ENCODE measurements around the gene ACOT7.
"Not testable (repeated sequence)": the region's sequence is repeated elsewhere in the genome, so short reads cannot be mapped to it uniquely, and the experiment has no call there.

ACOT7 gene, protein sequence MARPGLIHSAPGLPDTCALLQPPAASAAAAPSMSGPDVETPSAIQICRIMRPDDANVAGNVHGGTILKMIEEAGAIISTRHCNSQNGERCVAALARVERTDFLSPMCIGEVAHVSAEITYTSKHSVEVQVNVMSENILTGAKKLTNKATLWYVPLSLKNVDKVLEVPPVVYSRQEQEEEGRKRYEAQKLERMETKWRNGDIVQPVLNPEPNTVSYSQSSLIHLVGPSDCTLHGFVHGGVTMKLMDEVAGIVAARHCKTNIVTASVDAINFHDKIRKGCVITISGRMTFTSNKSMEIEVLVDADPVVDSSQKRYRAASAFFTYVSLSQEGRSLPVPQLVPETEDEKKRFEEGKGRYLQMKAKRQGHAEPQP

GRCh38 chr1:6393400-6394187 lies at the start of gene ACOT7:
TSS of gene ACOT7 (minus strand) at chr1:6393767. CDS start at chr1:6393399, 368 bp downstream.
- DNase-seq (ENCODE audit: low spot score) = peak; percentile 89

GRCh38 chr1:6441586-6441985 lies 48.0 kb upstream of the ACOT7 start:
- DNase-seq (ENCODE audit: low spot score) = no peak

DNA sequence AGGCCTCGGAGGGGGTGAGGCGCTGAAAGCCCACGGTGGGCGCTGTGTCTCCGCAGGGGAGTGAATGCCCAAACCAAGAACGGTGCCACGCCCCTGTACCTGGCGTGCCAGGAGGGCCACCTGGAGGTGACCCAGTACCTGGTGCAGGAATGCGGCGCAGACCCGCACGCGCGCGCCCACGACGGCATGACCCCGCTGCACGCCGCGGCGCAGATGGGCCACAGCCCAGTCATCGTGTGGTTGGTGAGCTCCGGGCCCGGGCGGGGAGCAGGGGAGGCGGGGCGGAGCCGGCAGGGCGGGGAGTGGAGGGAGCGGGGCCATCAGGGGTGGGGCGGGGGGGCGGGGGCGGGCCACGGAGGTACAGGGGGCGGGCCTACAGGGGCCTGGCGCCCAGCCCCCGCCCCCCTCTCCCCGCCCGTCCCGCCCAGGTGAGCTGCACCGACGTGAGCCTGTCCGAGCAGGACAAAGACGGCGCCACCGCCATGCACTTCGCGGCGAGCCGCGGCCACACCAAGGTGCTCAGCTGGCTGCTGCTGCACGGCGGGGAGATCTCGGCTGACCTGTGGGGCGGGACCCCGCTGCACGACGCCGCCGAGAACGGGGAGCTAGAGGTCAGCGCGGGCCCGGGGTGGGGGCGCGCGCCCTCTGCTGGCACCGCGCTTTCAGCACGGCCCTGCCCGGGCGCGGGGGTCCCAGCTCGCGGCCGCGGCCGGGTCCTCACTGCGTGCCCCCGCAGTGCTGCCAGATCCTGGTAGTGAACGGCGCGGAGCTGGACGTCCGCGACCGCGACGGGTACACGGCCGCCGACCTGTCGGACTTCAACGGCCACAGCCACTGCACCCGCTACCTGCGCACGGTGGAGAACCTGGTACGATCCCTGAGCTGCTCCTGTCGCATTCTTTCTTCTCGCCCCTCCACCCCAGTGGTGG lies 46.9 kb upstream of the ACOT7 start:
- DNase-seq (ENCODE audit: low spot score) = peak; percentile 81

GRCh38 chr1:6438047-6438525 lies 44.5 kb upstream of the ACOT7 start:
- peak; percentile 73 for DNase-seq (ENCODE audit: low spot score)

GRCh38 chr1:6437012-6437700 lies 43.6 kb upstream of the ACOT7 start:
- not testable (repeated sequence) for DNase-seq (ENCODE audit: low spot score)

GRCh38 chr1:6436277-6436676 lies 42.7 kb upstream of the ACOT7 start:
- DNase-seq (ENCODE audit: low spot score) = not testable (repeated sequence)

DNA sequence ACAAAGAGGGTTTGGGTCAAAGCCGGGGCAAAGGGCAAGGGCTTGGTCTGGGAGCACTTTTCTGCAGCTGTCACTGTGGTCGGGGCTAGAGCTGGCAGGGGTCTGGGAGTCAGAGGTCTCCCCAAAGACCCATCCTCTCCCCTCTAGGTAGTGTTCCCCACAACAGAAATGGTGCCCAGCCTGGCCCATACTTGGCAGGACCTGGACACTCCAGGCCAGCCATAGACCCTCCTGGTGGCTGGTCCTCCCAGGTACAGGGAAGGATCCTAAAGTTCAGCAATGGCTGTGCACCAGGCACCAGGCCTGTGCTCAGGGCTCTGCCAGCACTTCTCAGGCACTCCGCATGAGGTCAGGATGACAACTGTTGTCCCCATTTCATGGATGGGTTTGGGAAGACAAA lies 42.0 kb upstream of the ACOT7 start:
- DNase-seq (ENCODE audit: low spot score) = no peak

- DNase-seq (ENCODE audit: low spot score) = no peak
Observed at GRCh38 chr1:6435129-6435528, 41.6 kb upstream of the ACOT7 start.

- no peak for DNase-seq (ENCODE audit: low spot score)
Observed at GRCh38 chr1:6434186-6434585, 40.6 kb upstream of the ACOT7 start.

DNA sequence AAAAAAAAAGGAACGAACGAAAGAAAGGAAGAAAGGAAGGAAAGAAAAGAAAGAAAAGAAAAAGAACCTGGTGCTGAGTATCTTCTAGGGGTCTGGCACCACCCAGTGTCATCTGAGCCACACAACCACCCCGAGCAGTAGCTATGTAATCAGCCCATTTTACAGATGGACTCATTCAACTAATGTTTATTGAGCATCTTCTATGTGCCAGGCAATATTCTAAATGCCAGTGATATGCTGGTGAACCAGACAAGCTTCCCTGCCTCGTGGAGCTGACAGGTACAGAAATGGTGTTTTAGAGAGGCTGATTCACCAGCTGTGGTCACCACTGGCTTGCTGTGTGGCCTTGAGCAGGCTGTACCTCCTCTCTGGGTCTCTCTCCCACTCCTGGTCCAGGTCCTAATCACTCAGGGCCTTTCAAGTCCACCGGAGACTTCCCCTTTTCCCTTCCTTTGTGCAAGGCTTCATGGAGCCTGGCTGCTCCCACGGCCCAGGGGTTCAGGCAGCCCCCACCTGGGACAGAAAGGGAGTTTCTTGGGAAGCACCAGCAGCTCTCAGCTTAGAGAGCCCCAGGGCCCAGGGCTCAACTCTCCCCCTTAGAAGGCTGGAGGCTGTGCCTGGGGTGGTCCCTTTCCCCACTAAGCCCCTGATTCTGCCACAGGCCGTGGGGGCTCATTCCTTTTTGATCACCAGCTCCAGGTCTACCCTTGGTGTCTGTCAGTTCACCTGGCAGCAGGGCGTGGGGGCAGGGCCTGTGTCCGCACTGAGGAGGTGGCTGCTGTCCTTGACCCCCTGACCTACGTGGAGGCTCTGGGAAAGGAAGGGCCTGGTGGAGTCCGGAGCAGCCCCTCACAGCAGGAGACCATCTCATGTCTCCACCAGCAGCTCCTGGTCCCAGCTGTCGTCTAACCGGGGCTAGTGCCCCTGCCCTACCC lies 38.3 kb upstream of the ACOT7 start:
- DNase-seq (ENCODE audit: low spot score) = not testable (repeated sequence)

DNA sequence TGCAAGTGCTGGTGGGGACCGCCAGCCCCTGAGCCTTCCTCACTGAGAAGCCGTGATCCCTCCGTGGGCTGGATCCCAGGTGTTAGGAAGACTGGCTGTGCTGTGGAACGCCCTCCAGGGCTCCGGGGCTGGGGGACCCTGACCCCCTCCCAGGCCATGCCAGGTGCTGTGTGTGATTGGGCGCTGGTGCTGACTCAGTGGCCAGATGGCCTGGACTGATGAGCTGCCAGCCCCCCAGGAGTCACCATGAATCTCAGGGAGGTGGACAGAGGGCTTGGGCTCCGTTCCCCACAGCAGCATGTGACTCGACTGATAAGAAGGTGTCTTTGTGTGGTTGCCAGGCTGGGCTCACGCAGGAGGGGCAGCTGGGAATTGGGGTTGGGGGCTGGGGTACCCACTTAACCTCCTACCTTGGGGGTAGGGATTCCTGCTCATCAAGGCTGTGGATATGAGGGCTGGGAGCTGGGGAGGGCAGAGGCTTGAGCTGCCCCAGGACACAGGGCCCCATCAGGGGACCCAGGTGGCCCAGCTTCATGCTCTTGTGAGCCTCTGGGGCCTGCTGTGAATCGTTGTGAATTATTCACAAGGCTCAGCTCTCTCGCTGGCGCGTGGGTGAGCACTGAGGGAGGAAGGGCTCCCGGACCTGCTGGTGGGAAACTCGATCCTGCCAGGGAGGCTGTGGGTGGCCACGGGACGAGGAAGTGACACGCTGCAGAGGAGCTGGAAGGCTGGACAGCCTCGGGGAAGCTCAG lies 36.3 kb upstream of the ACOT7 start:
- not testable (repeated sequence) for DNase-seq (ENCODE audit: low spot score)

DNA sequence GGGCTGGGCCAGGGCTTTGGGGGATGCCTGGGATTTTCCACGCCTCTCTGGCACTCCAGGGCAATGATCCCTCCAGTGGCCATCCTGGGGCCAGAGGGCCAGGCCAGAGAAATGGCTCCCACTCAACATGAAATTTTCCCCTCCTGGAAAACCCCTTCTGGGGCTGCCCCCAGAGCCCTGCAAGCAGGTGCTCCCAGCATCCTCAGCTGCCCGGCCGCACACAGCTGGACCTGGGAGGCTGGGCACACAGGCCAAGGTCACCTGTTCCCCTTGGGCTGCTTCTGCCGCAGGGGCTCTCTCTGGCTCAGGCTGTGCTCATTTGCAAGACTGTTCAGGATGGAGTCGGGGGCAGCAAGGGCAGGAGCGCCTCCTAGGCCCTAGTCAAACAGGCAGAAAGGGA lies 34.9 kb upstream of the ACOT7 start:
- DNase-seq (ENCODE audit: low spot score) = not testable (repeated sequence)

DNA sequence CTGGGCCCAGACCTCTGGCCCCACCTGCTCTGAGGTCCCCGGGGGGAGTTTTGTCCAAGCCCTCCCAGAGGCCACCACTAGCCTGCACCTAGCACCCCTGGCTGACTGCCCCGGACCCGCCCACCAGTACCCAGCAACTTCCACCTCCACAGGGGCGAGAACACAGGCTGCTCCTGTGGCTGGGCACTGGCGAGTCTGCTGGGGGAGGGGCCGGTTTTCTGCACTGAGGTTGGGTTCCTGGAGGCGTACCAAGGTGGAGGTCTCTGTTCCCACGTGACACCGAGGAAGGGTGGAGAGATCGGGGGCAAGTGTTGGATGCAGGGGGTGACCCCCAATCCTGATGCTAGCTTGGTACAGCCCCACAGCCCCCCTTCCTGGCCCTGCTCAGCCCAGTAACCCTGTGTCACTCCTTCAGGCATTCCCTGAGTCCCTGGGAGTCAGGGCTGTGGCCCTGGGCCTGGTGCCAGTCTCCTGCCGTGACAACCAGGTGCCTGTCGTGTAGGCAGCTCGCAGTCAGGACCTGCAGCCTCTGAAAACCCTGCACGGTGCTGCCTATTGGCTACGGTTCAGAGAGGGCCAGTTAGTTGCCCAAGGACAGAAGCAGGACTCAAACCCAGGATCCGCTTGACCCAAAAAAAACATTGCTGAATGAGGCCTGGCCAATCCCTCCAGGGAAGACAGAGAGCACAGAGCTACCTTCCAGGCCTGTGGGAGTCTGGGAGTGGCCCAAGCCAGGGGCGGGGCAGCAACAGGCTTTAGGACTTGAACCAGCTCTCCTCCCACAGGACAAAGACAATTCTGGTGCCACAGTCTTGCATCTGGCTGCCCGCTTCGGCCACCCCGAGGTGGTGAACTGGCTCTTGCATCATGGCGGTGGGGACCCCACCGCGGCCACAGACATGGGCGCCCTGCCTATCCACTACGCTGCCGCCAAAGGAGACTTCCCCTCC lies 34.1 kb upstream of the ACOT7 start:
- no peak for DNase-seq (ENCODE audit: low spot score)

DNA sequence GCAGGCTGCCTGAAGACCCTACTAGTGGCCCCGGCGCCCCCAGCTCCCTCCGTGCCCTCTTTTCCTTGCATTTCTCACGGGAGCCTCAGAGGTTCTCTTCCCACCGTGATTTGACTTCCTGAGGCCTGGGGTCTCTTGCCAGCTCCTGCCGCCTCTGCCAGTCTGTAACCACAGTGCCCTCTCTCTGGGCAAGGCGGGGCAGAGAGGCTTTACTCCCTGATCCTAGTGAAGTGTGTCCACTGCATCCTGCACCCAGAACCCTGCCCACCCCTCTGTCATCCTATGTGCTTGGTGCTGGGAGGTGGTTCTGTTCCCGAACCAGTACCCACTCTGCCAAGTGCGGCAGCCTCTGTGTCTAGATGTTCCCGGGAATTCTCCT lies 33.4 kb upstream of the ACOT7 start:
- DNase-seq (ENCODE audit: low spot score) = no peak

- no peak for DNase-seq (ENCODE audit: low spot score)
Observed at GRCh38 chr1:6426277-6426971, 32.9 kb upstream of the ACOT7 start.

- DNase-seq (ENCODE audit: low spot score) = no peak
Observed at GRCh38 chr1:6425658-6426057, 32.1 kb upstream of the ACOT7 start.

Data from CD4-positive, alpha-beta T cell treated with Interleukin-15 for 4 hours (primary cell).